Measurements from ENCODE around the gene OR13F1. TPM values are rescaled to one million over a fixed set of nuclear protein-coding genes. Genes with fewer than 3 reads are reported as not detected.

OR13F1 gene
- total RNA-seq, 1 donor from 2014 or later, result not detected

DNA sequence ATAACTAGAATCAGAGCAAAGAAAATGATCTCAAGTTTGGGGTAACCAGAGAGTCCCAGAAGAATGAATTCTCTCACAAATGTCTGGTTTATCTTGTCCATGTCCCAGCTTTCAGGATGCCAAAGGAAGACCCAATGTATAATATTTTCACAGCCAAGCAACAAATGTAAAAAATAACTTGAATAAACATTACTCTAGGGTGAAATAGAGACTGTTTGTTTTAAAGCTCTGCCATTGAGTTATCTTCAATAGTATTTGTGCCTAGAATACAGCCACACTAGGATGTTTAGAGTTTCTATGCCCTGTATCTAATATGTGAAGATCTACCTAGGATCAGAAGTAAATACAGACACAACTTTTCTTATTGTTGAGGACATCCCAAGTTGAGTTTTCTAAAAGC is 23.0 kb downstream of the OR13F1 start, which contains the start of gene OR13C4:
Gene OR13C4 (minus strand): TSS at position 101 of the 400 bp plus-strand sequence. CDS start 0 bp downstream, at position 101.
- no peak for ATAC-seq
- TF ChIP-seq, protein P1, sequence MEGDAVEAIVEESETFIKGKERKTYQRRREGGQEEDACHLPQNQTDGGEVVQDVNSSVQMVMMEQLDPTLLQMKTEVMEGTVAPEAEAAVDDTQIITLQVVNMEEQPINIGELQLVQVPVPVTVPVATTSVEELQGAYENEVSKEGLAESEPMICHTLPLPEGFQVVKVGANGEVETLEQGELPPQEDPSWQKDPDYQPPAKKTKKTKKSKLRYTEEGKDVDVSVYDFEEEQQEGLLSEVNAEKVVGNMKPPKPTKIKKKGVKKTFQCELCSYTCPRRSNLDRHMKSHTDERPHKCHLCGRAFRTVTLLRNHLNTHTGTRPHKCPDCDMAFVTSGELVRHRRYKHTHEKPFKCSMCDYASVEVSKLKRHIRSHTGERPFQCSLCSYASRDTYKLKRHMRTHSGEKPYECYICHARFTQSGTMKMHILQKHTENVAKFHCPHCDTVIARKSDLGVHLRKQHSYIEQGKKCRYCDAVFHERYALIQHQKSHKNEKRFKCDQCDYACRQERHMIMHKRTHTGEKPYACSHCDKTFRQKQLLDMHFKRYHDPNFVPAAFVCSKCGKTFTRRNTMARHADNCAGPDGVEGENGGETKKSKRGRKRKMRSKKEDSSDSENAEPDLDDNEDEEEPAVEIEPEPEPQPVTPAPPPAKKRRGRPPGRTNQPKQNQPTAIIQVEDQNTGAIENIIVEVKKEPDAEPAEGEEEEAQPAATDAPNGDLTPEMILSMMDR (IDR thresholded peaks at IDR 0.05), result no peak
- no peak for DNase-seq
- Histone ChIP-seq H3K27me3 (ENCODE audit: low read depth) (no peaks in the 10 kb centered on the region), H3K4me1 (no peaks in the 10 kb centered on the region), H3K9me3 (no peaks in the 10 kb centered on the region), H3K4me3 (no peak within 1 kb of the TSS), H3K27ac (no peak within 1 kb of the TSS), H3K36me3 (no peaks in the 10 kb centered on the region)
- intact Hi-C loops (cut with DNase I), result no loop called here

DNA sequence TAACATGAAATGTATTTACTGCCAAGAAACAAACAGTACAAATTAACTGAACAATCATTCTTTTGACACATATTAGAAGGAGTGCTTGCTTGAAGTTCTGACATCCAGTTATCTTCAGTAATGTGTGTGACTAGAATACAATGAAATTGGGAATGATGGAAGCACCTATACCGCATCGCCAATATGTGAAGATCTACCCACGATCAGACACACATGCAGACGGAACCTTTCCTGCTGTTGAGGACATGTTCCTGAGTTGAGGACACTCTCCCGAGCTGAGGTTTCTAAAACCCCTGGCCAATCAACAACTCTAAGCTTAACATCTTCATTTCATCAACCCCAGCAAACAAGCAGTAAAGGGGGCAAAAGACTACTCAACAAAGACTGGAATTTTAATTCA is 32.7 kb downstream of the OR13F1 start, which contains the start of gene OR13C3:
Gene OR13C3 (minus strand): TSS at position 101 of the 400 bp plus-strand sequence. CDS start 133 bp downstream, outside the sequence.
- ATAC-seq (no peak), DNase-seq (no peak)
- intact Hi-C loops (cut with DNase I), result no loop called here
- no peaks in the 10 kb centered on the region for H3K9me3 ChIP-seq
- TF ChIP-seq, protein P1 (IDR thresholded peaks at IDR 0.05), result no peak
- no peaks in the 10 kb centered on the region for H3K4me1 ChIP-seq
- H3K4me3 ChIP-seq, result no peak within 1 kb of the TSS
- no peaks in the 10 kb centered on the region for H3K36me3 ChIP-seq
- no peak within 1 kb of the TSS for H3K27ac ChIP-seq
- H3K27me3 ChIP-seq (ENCODE audit: low read depth), result no peaks in the 10 kb centered on the region

DNA sequence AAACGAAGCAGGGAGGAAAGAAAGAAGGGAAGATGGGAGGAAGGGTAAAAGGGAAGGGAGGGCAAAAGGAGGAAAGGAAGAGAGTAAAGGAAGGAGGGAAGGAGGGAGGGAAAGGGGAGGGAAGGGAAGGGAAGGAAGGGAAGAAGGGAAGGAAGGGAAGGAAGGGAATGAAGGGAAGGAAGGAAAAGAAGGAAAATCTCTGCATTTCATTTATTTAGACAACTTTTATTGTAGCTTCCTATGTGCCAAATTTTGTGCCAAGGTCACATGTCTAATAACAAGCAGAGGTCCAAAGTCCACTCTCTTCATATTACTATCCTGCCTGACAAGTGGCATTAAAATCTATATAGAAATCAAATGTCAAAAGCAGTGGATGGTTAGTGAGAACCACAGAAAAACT is 35.2 kb downstream of the OR13F1 start:
- DNase-seq (no peak), ATAC-seq (no peak)
- no peaks in the 10 kb centered on the region for H3K27me3 ChIP-seq (ENCODE audit: low read depth)
- no peaks in the 10 kb centered on the region for H3K4me1 ChIP-seq
- no peak overlapping the region for H3K27ac ChIP-seq
- intact Hi-C loops (cut with DNase I), result no loop called here
- H3K9me3 ChIP-seq, result no peaks in the 10 kb centered on the region
- no peak overlapping the region for H3K4me3 ChIP-seq
- TF ChIP-seq, protein P1 (IDR thresholded peaks at IDR 0.05), result no peak
- H3K36me3 ChIP-seq, result no peaks in the 10 kb centered on the region

DNA sequence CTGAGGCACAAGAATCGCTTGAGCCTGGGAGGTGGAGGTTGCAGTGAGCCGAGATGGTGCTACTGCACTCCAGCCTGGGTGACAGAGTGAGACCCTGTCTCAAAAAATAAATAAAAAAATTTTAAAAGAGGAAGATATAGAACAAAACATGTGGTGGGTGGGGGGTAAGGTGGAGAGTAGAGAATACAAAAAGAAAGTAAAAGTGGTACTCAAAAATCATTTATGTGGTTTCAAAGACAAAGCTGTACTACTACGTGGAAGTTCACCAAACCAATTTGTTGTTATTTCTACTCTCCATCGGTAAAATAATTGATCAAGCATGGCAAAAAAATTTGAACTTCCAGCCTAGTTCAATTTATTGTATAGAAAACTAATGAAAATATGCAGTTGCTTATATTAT is 40.6 kb downstream of the OR13F1 start:
- H3K27me3 ChIP-seq (ENCODE audit: low read depth), result no peaks in the 10 kb centered on the region
- H3K4me1 ChIP-seq, result no peaks in the 10 kb centered on the region
- DNase-seq (no peak), ATAC-seq (no peak)
- H3K27ac ChIP-seq, result no peak overlapping the region
- H3K36me3 ChIP-seq, result no peaks in the 10 kb centered on the region
- intact Hi-C loops (cut with DNase I), result no loop called here
- no peak overlapping the region for H3K4me3 ChIP-seq
- no peaks in the 10 kb centered on the region for H3K9me3 ChIP-seq
- TF ChIP-seq, protein P1 (IDR thresholded peaks at IDR 0.05), result no peak

DNA sequence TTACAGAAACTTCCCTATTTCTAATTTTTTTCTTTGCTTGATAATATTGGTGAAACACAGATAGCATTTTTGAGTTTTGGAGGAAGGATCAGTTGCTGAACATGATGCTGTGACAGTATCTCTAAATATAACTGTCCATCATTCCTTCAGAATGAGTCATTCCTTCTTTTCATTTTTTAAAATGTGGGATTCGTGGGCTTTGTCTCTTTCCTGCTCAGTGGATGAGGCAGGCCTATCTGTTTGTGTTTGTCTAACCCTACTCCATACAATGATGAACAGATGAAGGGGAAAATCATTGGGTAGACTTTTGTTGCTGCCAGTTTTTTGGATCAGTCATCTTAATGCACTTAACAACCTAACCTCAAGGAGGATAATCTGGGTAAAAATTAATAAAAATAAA is 49.2 kb downstream of the OR13F1 start:
- TF ChIP-seq, protein P1 (IDR thresholded peaks at IDR 0.05), result no peak
- intact Hi-C loops (cut with DNase I), result no loop called here

More for the DNA sequence above, 49.2 kb downstream of the OR13F1 start:
- DNase-seq (no peak), ATAC-seq (no peak)
- no peaks in the 10 kb centered on the region for H3K9me3 ChIP-seq
- no peak overlapping the region for H3K27ac ChIP-seq
- H3K4me1 ChIP-seq, result no peaks in the 10 kb centered on the region
- no peak overlapping the region for H3K4me3 ChIP-seq
- no peaks in the 10 kb centered on the region for H3K36me3 ChIP-seq
- no peaks in the 10 kb centered on the region for H3K27me3 ChIP-seq (ENCODE audit: low read depth)

Other genes starting within 250 kb of the OR13F1 start
- not detected for gene OR13C4, start 22.9 kb downstream of the OR13F1 start, total RNA-seq
- gene OR13C3, start 32.6 kb downstream of the OR13F1 start, total RNA-seq, result not detected
- not detected for gene OR13C8, start 64.9 kb downstream of the OR13F1 start, total RNA-seq
- not detected for gene OR13C5, start 95.2 kb downstream of the OR13F1 start, total RNA-seq
- not detected for gene OR13C2, start 101.4 kb downstream of the OR13F1 start, total RNA-seq
- gene OR13C9, start 113.9 kb downstream of the OR13F1 start, total RNA-seq, result not detected
- not detected for gene OR13D1, start 190.3 kb downstream of the OR13F1 start, total RNA-seq
- 25.6 TPM for gene NIPSNAP3A, start 243.4 kb downstream of the OR13F1 start, total RNA-seq